ENCODE data around the gene RHO. TPM values are rescaled to one million over a fixed set of nuclear protein-coding genes. Genes with fewer than 3 reads are reported as not detected.

The RHO gene
- total RNA-seq, 1 experiment from 2014 or later = not detected

DNA sequence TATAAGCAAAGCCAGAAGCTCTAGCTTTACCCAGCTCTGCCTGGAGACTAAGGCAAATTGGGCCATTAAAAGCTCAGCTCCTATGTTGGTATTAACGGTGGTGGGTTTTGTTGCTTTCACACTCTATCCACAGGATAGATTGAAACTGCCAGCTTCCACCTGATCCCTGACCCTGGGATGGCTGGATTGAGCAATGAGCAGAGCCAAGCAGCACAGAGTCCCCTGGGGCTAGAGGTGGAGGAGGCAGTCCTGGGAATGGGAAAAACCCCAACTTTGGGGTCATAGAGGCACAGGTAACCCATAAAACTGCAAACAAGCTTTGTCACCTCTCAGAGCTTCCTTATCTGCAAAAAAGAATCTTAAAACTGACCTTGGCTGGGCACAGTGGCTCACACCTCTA lies 6.6 kb downstream of the RHO start:
- H3K27ac ChIP-seq (ENCODE audit: low read depth, low read length) = no peak overlapping the region
- no peak for ATAC-seq
- no TSS peak for BruUV-seq (replicated peaks)

More for the DNA sequence above, 6.6 kb downstream of the RHO start:
- ChIA-PET CTCF (no interaction called here), RAD21 (ENCODE audit: low non-redundant PET in 1 of 2, low total read pairs in 2 of 2, uncharacterized antibody in 2 of 2, unreplicated experiment in 2 of 2) (interaction anchor here in 1 of 2 experiments (0.7 kb wide), 1 partner anchor 20 kb away, joined by 3 read pairs; no protein-coding TSS in a partner anchor), POLR2A (no interaction called here)
- Histone ChIP-seq H3K9me2 (ENCODE audit: insufficient read depth) (no peaks in the 10 kb centered on the region), H3K4me1 (ENCODE audit: control insufficient read depth in 1 of 2, insufficient read depth in 2 of 2, low read length in 2 of 2) (peaks cover 0 to 4% of the 10 kb centered on the region in 2 experiments; a peak in 1 of 4 replicates), H3K79me2 (ENCODE audit: insufficient read depth, low read length) (no peaks in the 10 kb centered on the region), H3K27me3 (ENCODE audit: insufficient read depth, low read length) (no peaks in the 10 kb centered on the region), H3K36me3 (ENCODE audit: control insufficient read depth in 1 of 2, insufficient read depth in 2 of 2, low read length in 2 of 2) (no peaks in the 10 kb centered on the region), H3K9ac (ENCODE audit: low read length) (no peak overlapping the region), H3K9me3 (ENCODE audit: control insufficient read depth in 1 of 2, insufficient read depth in 1 of 2, low read depth in 1 of 2, low read length in 2 of 2) (no peaks in the 10 kb centered on the region), H2AFZ (ENCODE audit: low read depth, low read length, poor library complexity, severe bottlenecking) (no peak overlapping the region), H3K4me3 (replicated peaks in 1 of 2; ENCODE audit: low read depth in 1 of 2, low read length in 2 of 2) (no peak overlapping the region), H3K4me2 (ENCODE audit: low read length) (no peak overlapping the region), H4K20me1 (ENCODE audit: insufficient read depth) (no peaks in the 10 kb centered on the region)
- TF ChIP-seq EZH2phosphoT487 (IDR thresholded peaks at IDR 0.05; ENCODE audit: borderline replicate concordance) (no peak), SRF (IDR thresholded peaks at IDR 0.05; ENCODE audit: low read depth) (no peak), YY1 (IDR thresholded peaks at IDR 0.05; ENCODE audit: extremely low read depth, insufficient replicate concordance, low read depth, low read length) (no peak), SIN3A (IDR thresholded peaks at IDR 0.05; ENCODE audit: low read depth) (no peak), CEBPB (IDR thresholded peaks at IDR 0.05; ENCODE audit: low read depth) (no peak), EZH2 (IDR thresholded peaks at IDR 0.05) (no peak), ZFX (IDR thresholded peaks at IDR 0.05) (no peak), CBX3 (IDR thresholded peaks at IDR 0.05; ENCODE audit: low read depth) (no peak), POLR2AphosphoS5 (IDR thresholded peaks at IDR 0.05; ENCODE audit: low read depth, low read length) (no peak), ELF1 (IDR thresholded peaks at IDR 0.05; ENCODE audit: borderline replicate concordance, low read depth) (no peak), POLR2A (IDR thresholded peaks at IDR 0.05; ENCODE audit: borderline replicate concordance, extremely low read depth, insufficient read depth, insufficient read length) (no peak), ZNF274 (IDR thresholded peaks at IDR 0.05; ENCODE audit: low read depth, low read length) (no peak), JUND (IDR thresholded peaks at IDR 0.05) (no peak), RAD21 (IDR thresholded peaks at IDR 0.05; ENCODE audit: low read depth) (no peak)
- TF ChIP-seq, protein P1, sequence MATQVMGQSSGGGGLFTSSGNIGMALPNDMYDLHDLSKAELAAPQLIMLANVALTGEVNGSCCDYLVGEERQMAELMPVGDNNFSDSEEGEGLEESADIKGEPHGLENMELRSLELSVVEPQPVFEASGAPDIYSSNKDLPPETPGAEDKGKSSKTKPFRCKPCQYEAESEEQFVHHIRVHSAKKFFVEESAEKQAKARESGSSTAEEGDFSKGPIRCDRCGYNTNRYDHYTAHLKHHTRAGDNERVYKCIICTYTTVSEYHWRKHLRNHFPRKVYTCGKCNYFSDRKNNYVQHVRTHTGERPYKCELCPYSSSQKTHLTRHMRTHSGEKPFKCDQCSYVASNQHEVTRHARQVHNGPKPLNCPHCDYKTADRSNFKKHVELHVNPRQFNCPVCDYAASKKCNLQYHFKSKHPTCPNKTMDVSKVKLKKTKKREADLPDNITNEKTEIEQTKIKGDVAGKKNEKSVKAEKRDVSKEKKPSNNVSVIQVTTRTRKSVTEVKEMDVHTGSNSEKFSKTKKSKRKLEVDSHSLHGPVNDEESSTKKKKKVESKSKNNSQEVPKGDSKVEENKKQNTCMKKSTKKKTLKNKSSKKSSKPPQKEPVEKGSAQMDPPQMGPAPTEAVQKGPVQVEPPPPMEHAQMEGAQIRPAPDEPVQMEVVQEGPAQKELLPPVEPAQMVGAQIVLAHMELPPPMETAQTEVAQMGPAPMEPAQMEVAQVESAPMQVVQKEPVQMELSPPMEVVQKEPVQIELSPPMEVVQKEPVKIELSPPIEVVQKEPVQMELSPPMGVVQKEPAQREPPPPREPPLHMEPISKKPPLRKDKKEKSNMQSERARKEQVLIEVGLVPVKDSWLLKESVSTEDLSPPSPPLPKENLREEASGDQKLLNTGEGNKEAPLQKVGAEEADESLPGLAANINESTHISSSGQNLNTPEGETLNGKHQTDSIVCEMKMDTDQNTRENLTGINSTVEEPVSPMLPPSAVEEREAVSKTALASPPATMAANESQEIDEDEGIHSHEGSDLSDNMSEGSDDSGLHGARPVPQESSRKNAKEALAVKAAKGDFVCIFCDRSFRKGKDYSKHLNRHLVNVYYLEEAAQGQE (IDR thresholded peaks at IDR 0.05; ENCODE audit: low read depth) = no peak
- DNase-seq (ENCODE audit: low read depth, low spot score) = no peak
- intact Hi-C loops (cut with micrococcal nuclease) = no loop called here

All from HCT116 (cell line).